MM.1S (cell line): Measurements from ENCODE around the gene HSPA6.
"Not testable (repeated sequence)": the region's sequence is repeated elsewhere in the genome, so short reads cannot be mapped to it uniquely, and the experiment has no call there.

Experiments used
- DNase-seq: peaks from one replicate; pipeline ENCODE4 v3.0.0-alpha.2; 2015
- H2AFZ ChIP-seq: fragments of 300-600 bp; sonication (generic); 2 replicates; pipeline ENCODE4 v1.6.0; 2016; ENCODE audit warnings: antibody characterized with exemption, low read length
- H3F3A ChIP-seq: fragments of 300-600 bp; sonication (generic); 2 replicates; pipeline ENCODE4 v1.6.1; 2016; ENCODE audit warnings: mild to moderate bottlenecking, antibody characterized with exemption, low read length, moderate library complexity, mixed read lengths; ENCODE audit not compliant: insufficient read depth
- H3K27ac ChIP-seq: fragments of 300-600 bp; sonication (generic); 2 replicates; pipeline ENCODE4 v1.5.1; 2016; ENCODE audit warnings: mild to moderate bottlenecking, low read length
- H3K27me3 ChIP-seq: fragments of 300-600 bp; sonication (generic); replicated peaks from 2 replicates; pipeline ENCODE4 v1.6.0; 2016; ENCODE audit warnings: low read length; ENCODE audit not compliant: insufficient read depth
- H3K36me3 ChIP-seq: fragments of 300-600 bp; sonication (generic); replicated peaks from 2 replicates; pipeline ENCODE4 v1.6.1; 2016; ENCODE audit warnings: mild to moderate bottlenecking, low read length, mixed read lengths; ENCODE audit not compliant: insufficient read depth
- H3K4me1 ChIP-seq: fragments of 300-600 bp; sonication (generic); 2 replicates; pipeline ENCODE4 v1.6.1; 2016; ENCODE audit warnings: low read length, mixed read lengths
- H3K4me2 ChIP-seq: fragments of 300-600 bp; sonication (generic); 2 replicates; pipeline ENCODE4 v1.6.0; 2016; ENCODE audit warnings: low read depth, low read length
- H3K4me3 ChIP-seq: fragments of 300-600 bp; sonication (generic); 2 replicates; pipeline ENCODE4 v1.5.1; 2016; ENCODE audit warnings: low read length, mixed read lengths
- H3K79me2 ChIP-seq: fragments of 300-600 bp; sonication (generic); 2 replicates; pipeline ENCODE4 v1.6.1; 2016; ENCODE audit warnings: mixed run types, low read length, mixed read lengths
- H3K9ac ChIP-seq: fragments of 300-600 bp; sonication (generic); 2 replicates; pipeline ENCODE4 v1.6.1; 2016; ENCODE audit warnings: low read length, mixed read lengths
- H3K9me2 ChIP-seq: fragments of 300-600 bp; sonication (generic); replicated peaks from 2 replicates; pipeline ENCODE4 v1.6.1; 2016; ENCODE audit warnings: mild to moderate bottlenecking, low read length, mixed read lengths; ENCODE audit not compliant: insufficient read depth
- H3K9me3 ChIP-seq: fragments of 300-600 bp; sonication (generic); replicated peaks from 2 replicates; pipeline ENCODE4 v1.6.1; 2016; ENCODE audit warnings: mild to moderate bottlenecking, low read length, mixed read lengths; ENCODE audit not compliant: insufficient read depth
- H4K20me1 ChIP-seq: fragments of 300-600 bp; sonication (generic); 2 replicates; pipeline ENCODE4 v1.6.1; 2016; ENCODE audit warnings: mild to moderate bottlenecking, low read length, moderate library complexity, mixed read lengths; ENCODE audit not compliant: insufficient read depth
- CTCF ChIP-seq: fragments of 300-600 bp; sonication (generic); IDR thresholded peaks from 2 replicates; pipeline ENCODE4 v1.5.1; 2016; ENCODE audit warnings: antibody characterized with exemption, low read length, mixed read lengths
- EZH2 ChIP-seq: fragments of 300-600 bp; sonication (generic); optimal IDR thresholded peaks from 2 replicates; pipeline ENCODE3; 2017; ENCODE audit warnings: low read depth, mild to moderate bottlenecking, antibody characterized with exemption, low read length, mixed read lengths
- EZH2phosphoT487 ChIP-seq: fragments of 300-600 bp; sonication (generic); IDR thresholded peaks from 2 replicates; pipeline ENCODE4 v1.6.1; 2018; ENCODE audit warnings: antibody characterized with exemption, low read length

Gene HSPA6

GRCh38 chr1:161511018-161511755 is 13.2 kb upstream of the HSPA6 start:
- H2AFZ ChIP-seq, result no peak overlapping the region
- no peak for DNase-seq

GRCh38 chr1:161511756-161512060 is 12.6 kb upstream of the HSPA6 start:
- DNase-seq, result no peak
- Histone ChIP-seq H3K9ac (no peak overlapping the region), H3K9me3 (no peaks in the 10 kb centered on the region), H4K20me1 (no peaks in the 10 kb centered on the region), H3K79me2 (no peaks in the 10 kb centered on the region), H3K9me2 (no peaks in the 10 kb centered on the region), H3F3A (no peaks in the 10 kb centered on the region), H3K27me3 (no peaks in the 10 kb centered on the region), H3K27ac (no peak overlapping the region), H3K36me3 (no peaks in the 10 kb centered on the region), H2AFZ (no peak overlapping the region), H3K4me1 (no peaks in the 10 kb centered on the region), H3K4me2 (no peak overlapping the region), H3K4me3 (no peak overlapping the region)
- TF ChIP-seq EZH2phosphoT487, result no peak
- TF ChIP-seq EZH2, result no peak
- no peak for TF ChIP-seq CTCF

More at GRCh38 chr1:161511018-161511755, 13.2 kb upstream of the HSPA6 start:
- Histone ChIP-seq H3K4me2 (no peak overlapping the region), H3F3A (no peaks in the 10 kb centered on the region), H3K79me2 (no peaks in the 10 kb centered on the region), H3K36me3 (no peaks in the 10 kb centered on the region), H3K4me3 (no peak overlapping the region), H3K9me3 (no peaks in the 10 kb centered on the region), H3K9ac (no peak overlapping the region), H3K9me2 (no peaks in the 10 kb centered on the region), H3K27ac (no peak overlapping the region), H3K4me1 (no peaks in the 10 kb centered on the region), H3K27me3 (no peaks in the 10 kb centered on the region), H4K20me1 (no peaks in the 10 kb centered on the region)
- TF ChIP-seq CTCF (no peak), EZH2phosphoT487 (no peak), EZH2 (no peak)

- not testable (repeated sequence) for H2AFZ ChIP-seq, DNase-seq, H3K36me3 ChIP-seq, H3K9ac ChIP-seq, H4K20me1 ChIP-seq, H3K27me3 ChIP-seq, H3K4me3 ChIP-seq, H3F3A ChIP-seq, H3K79me2 ChIP-seq, H3K9me2 ChIP-seq, H3K9me3 ChIP-seq, H3K4me2 ChIP-seq, H3K27ac ChIP-seq, H3K4me1 ChIP-seq
Measured at GRCh38 chr1:161512636-161513447, 11.5 kb upstream of the HSPA6 start.

- not testable (repeated sequence) for H3K4me1 ChIP-seq, H3K36me3 ChIP-seq, H3K4me3 ChIP-seq, H3K9me3 ChIP-seq, H3K79me2 ChIP-seq, DNase-seq, H3K27me3 ChIP-seq, H3K27ac ChIP-seq, H2AFZ ChIP-seq, H3K4me2 ChIP-seq, H3F3A ChIP-seq, H4K20me1 ChIP-seq, H3K9ac ChIP-seq, H3K9me2 ChIP-seq
Measured at GRCh38 chr1:161513448-161513780, 10.9 kb upstream of the HSPA6 start.

- H3F3A ChIP-seq, H3K9me3 ChIP-seq, H3K9me2 ChIP-seq, H3K27me3 ChIP-seq, H3K36me3 ChIP-seq, H3K27ac ChIP-seq, H3K4me1 ChIP-seq, H3K79me2 ChIP-seq, H3K4me2 ChIP-seq, H2AFZ ChIP-seq, DNase-seq, H3K9ac ChIP-seq, H4K20me1 ChIP-seq, H3K4me3 ChIP-seq: not testable (repeated sequence)
Measured at GRCh38 chr1:161513953-161514352, 10.4 kb upstream of the HSPA6 start.

GRCh38 chr1:161523041-161523816 is 1.1 kb upstream of the HSPA6 start:
- not testable (repeated sequence) for H3K27ac ChIP-seq, H4K20me1 ChIP-seq, DNase-seq, H3K9me3 ChIP-seq, H3K79me2 ChIP-seq, H3K9me2 ChIP-seq, H3K4me1 ChIP-seq, H3F3A ChIP-seq, H2AFZ ChIP-seq, H3K36me3 ChIP-seq, H3K27me3 ChIP-seq, H3K9ac ChIP-seq
- peak overlapping the region; percentile 70; the same call in 1 of the 2 replicates for H3K4me2 ChIP-seq
- peak overlapping the region; percentile 78; the same call in 1 of the 2 replicates for H3K4me3 ChIP-seq
